GM06990 (cell line): Measurements from ENCODE around the gene CKM.

Experiments
- DNase-seq: peaks from one replicate; pipeline ENCODE4 v3.0.0-alpha.2; 2011; ENCODE audit not compliant: insufficient read length; ENCODE audit errors: extremely low read depth
- H3K27me3 ChIP-seq: replicated peaks from 2 replicates; pipeline ENCODE4 v1.6.0; 2011; ENCODE audit warnings: low read length; ENCODE audit not compliant: control insufficient read depth, insufficient read depth
- H3K36me3 ChIP-seq: 2 replicates; pipeline ENCODE4 v1.5.1; 2011; ENCODE audit warnings: low read length; ENCODE audit not compliant: control insufficient read depth, insufficient read depth
- H3K4me3 ChIP-seq: replicated peaks from 2 replicates; pipeline ENCODE4 v1.5.1; 2011; ENCODE audit warnings: low read depth, mild to moderate bottlenecking, control low read depth, low read length
- TF ChIP-seq, protein P1 (sequence below): IDR thresholded peaks from 2 replicates; pipeline ENCODE4 v1.5.1; 2011; ENCODE audit warnings: low read length, control low read depth, mild to moderate bottlenecking, inconsistent platforms; ENCODE audit not compliant: insufficient read depth, poor library complexity, severe bottlenecking

The CKM gene

DNA sequence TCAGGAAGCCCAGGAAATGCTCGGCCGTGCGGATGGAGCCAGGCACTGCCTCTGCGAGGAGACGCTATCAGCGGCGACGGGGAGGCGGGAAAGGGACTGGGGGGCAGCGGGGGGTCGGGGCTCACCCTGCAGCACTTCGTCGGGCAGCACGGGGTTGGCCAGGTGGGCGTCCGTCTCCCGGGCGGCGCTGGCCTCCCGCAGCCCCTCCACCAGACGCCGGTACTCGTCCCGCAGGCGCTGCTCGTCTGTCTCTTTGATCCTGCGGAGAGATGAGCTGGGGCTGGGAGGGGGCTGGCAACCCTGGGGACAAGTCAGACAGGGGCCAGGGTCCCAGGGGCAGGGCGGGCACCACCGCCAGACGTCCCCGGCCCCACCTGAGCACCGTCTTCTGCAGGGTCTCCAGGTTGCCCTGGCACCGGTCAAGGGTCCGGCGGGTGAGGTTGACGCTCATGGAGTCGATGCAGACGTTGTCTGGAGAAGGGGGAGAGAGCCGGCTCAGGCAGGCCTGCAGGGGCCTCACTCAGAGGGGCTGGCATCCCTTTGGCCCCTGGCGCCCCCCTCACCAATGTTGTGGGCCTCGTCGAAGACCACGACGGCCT is 41.3 kb upstream of the CKM start:
- no peak for DNase-seq
- TF ChIP-seq, protein P1, sequence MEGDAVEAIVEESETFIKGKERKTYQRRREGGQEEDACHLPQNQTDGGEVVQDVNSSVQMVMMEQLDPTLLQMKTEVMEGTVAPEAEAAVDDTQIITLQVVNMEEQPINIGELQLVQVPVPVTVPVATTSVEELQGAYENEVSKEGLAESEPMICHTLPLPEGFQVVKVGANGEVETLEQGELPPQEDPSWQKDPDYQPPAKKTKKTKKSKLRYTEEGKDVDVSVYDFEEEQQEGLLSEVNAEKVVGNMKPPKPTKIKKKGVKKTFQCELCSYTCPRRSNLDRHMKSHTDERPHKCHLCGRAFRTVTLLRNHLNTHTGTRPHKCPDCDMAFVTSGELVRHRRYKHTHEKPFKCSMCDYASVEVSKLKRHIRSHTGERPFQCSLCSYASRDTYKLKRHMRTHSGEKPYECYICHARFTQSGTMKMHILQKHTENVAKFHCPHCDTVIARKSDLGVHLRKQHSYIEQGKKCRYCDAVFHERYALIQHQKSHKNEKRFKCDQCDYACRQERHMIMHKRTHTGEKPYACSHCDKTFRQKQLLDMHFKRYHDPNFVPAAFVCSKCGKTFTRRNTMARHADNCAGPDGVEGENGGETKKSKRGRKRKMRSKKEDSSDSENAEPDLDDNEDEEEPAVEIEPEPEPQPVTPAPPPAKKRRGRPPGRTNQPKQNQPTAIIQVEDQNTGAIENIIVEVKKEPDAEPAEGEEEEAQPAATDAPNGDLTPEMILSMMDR: no peak
- Histone ChIP-seq H3K4me3 (no peak overlapping the region), H3K36me3 (peaks cover 18% of the 10 kb centered on the region), H3K27me3 (no peaks in the 10 kb centered on the region)

DNA sequence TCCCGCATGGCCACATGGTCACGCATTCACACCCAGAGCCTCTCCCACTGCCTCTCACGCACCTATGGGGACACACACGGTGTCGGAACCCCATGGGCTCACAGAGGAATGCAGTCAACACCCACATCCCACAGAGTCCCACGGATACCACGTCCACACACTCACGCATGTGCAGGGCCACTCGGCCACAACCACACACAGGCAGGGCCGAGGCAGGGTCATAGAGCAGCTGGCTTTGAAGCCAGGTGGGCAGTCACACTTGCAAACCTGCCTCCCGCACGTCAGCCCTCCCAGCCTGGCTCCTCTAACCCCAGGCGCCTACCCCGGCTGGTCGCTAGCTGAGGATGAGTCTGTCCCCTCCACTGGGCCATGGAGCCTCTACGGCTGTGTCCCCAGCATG is 39.6 kb upstream of the CKM start:
- TF ChIP-seq, protein P1: no peak
- no peak overlapping the region for H3K4me3 ChIP-seq
- peaks cover 21% of the 10 kb centered on the region for H3K36me3 ChIP-seq
- H3K27me3 ChIP-seq: no peaks in the 10 kb centered on the region
- DNase-seq: no peak

DNA sequence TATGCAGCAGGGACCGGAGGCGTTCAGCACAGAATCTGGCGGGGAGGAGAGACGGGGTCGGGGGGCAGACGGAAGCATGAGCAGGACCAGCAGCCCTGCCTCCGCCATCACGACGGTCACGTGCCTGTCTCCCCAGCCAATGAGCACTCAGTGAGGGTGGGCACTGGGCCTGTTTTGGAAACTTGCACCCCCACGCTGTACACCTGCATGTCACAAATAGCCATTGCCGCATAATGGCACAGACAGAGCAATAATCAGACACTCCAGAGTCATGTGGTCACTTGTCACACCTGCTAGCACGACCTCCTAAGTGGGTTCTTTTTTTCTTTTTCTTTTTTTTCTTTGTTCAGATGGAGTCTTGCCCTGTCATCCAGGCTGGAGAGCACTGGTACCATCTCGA is 38.9 kb upstream of the CKM start:
- peaks cover 25% of the 10 kb centered on the region for H3K36me3 ChIP-seq
- TF ChIP-seq, protein P1: no peak
- no peaks in the 10 kb centered on the region for H3K27me3 ChIP-seq
- no peak overlapping the region for H3K4me3 ChIP-seq
- no peak for DNase-seq

DNA sequence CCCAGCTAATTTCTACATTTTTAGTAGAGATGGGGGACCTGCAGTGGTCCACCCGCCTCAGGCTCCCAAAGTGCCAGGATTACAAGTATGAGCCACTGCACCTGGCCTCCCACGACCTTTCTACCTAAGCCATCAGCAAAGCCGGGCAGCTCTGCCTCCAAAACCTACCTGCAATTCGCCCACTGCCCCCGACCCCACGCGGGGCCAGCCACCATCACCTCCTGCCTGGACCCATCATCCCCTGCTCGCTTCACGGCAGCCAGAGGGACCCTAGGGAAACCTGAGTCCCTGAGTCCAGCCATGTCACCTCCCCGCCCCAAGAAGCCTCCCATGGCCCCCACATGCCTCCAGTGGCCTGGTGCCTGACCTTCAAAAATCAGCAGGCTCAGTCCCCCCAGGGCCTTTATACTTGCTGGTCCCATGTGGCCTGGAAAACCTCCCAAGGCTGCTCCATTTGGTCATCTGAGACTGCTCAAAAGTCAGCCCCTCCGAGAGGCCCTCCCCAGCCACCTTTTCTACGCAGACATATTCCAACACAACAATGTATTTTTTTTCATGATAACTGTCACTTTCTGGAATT is 35.6 kb upstream of the CKM start:
- TF ChIP-seq, protein P1: no peak
- no peaks in the 10 kb centered on the region for H3K27me3 ChIP-seq
- no peak for DNase-seq
- H3K36me3 ChIP-seq: peaks cover 37% of the 10 kb centered on the region
- H3K4me3 ChIP-seq: no peak overlapping the region

DNA sequence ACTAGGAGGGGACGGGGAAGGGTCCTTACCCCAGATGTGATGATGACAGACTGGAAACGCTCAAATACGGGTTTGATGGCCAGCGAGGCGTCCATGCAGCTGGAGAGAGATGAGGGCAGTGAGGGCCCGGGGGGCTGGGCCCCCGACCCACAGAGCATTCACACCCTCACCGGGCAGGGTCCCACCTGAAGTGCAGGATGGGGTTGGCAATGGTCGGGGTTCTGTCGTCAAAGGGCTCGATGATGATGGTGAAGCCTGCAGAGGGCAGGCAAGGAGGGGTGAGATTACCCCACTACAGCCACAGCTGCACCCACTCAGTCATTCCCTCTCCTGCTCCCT is 34.7 kb upstream of the CKM start:
- DNase-seq: no peak
- H3K4me3 ChIP-seq: no peak overlapping the region
- TF ChIP-seq, protein P1: no peak
- no peaks in the 10 kb centered on the region for H3K27me3 ChIP-seq
- H3K36me3 ChIP-seq: peaks cover 35% of the 10 kb centered on the region

DNA sequence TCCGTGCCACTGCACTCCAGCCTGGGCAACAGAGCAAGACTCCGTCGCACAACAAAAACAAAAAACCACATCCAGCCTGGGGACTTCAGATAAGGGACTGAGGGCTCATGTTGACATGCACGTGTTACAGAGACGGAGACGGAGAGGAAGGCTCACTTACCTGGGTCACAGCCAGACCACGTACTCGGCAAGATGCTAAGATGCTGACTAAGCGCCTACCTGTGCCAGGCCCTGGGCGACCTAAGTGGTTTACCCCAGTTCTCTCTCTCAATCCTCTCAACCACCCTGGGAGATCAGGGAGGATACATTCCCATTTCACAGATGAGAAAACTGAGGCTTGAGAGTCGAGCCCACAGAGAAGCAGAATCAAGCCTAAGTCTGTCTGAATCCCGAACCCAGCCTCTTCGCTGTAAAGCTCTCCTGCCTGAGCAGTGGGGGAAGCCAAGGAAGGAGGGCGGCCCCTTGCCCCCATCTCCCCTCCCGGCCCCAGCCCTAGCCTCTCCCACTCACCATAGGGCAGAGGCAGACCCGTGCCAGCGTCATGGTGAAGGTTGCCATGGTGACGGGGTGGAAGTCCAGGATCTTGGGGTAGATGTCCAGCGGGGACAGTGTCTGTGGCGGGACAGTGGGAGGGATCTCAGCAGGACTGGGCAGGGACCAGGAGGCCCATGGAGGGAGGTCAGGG is 34.2 kb upstream of the CKM start:
- H3K36me3 ChIP-seq: peaks cover 34% of the 10 kb centered on the region
- H3K4me3 ChIP-seq: no peak overlapping the region
- no peak for DNase-seq
- TF ChIP-seq, protein P1: no peak
- no peaks in the 10 kb centered on the region for H3K27me3 ChIP-seq
